HG03064 (cell line): ENCODE data around the gene FAM149B1.
A peak's percentile ranks its signal among the peaks of the same experiment; 100 is the strongest.
"Not testable (repeated sequence)": the region's sequence is repeated elsewhere in the genome, so short reads cannot be mapped to it uniquely, and the experiment has no call there.

Experiments used
- ATAC-seq: cut with Tn5 transposase; IDR thresholded peaks from one replicate; pipeline ENCODE4 v1.9.1; 2021; ENCODE audit warnings: low read depth; ENCODE audit not compliant: unreplicated experiment

The FAM149B1 gene

GRCh38 chr10:73167783-73168464 lies at the start of gene FAM149B1, which contains the start of gene ECD:
Gene FAM149B1 (plus strand): TSS chr10:73168119. CDS start chr10:73168340, 221 bp downstream.
Gene ECD (minus strand): TSS chr10:73168008. CDS start chr10:73163937, 4,071 bp downstream.
- ATAC-seq = peak; percentile 86

- no peak for ATAC-seq
Measured at GRCh38 chr10:73119457-73119856, 48.5 kb upstream of the FAM149B1 start.

- ATAC-seq = no peak
Measured at GRCh38 chr10:73119952-73120351, 48.0 kb upstream of the FAM149B1 start.

GRCh38 chr10:73126343-73126742 lies 41.6 kb upstream of the FAM149B1 start:
- no peak for ATAC-seq

- ATAC-seq = no peak
Measured at GRCh38 chr10:73131301-73131700, 36.6 kb upstream of the FAM149B1 start.

GRCh38 chr10:73131913-73132686 lies 35.8 kb upstream of the FAM149B1 start:
- no peak for ATAC-seq

- no peak for ATAC-seq
Measured at GRCh38 chr10:73134727-73135126, 33.2 kb upstream of the FAM149B1 start.

GRCh38 chr10:73136627-73137026 lies 31.3 kb upstream of the FAM149B1 start:
- ATAC-seq = no peak

- ATAC-seq = no peak
Measured at GRCh38 chr10:73139251-73139650, 28.7 kb upstream of the FAM149B1 start.

- ATAC-seq = no peak
Measured at GRCh38 chr10:73141603-73142002, 26.3 kb upstream of the FAM149B1 start.

GRCh38 chr10:73150633-73151413 lies 17.1 kb upstream of the FAM149B1 start:
- not testable (repeated sequence) for ATAC-seq

- no peak for ATAC-seq
Measured at GRCh38 chr10:73152009-73152408, 15.9 kb upstream of the FAM149B1 start.

GRCh38 chr10:73156054-73156453 lies 11.9 kb upstream of the FAM149B1 start:
- ATAC-seq = no peak

- no peak for ATAC-seq
Measured at GRCh38 chr10:73159038-73159648, 8.8 kb upstream of the FAM149B1 start.

GRCh38 chr10:73161079-73161478 lies 6.8 kb upstream of the FAM149B1 start:
- no peak for ATAC-seq

- no peak for ATAC-seq
Measured at GRCh38 chr10:73161662-73162061, 6.3 kb upstream of the FAM149B1 start.

- no peak for ATAC-seq
Measured at GRCh38 chr10:73163096-73163495, 4.8 kb upstream of the FAM149B1 start.

GRCh38 chr10:73166972-73167371 lies 947 bp upstream of the FAM149B1 start:
- ATAC-seq = no peak

GRCh38 chr10:73167458-73167782 lies 499 bp upstream of the FAM149B1 start:
- no peak for ATAC-seq

GRCh38 chr10:73168465-73168803 lies 515 bp downstream of the FAM149B1 start:
- peak; percentile 18 for ATAC-seq

GRCh38 chr10:73169320-73169719 lies 1.4 kb downstream of the FAM149B1 start:
- ATAC-seq = no peak
